Measurements from ENCODE around the gene STK10.

GRCh38 chr5:172199446-172199845, 11.4 kb upstream of the STK10 start:
- no peak for TF ChIP-seq JUND (IDR thresholded peaks at IDR 0.05; ENCODE audit: borderline replicate concordance, low read depth, low read length)
- no peak for TF ChIP-seq JUND (tag; IDR thresholded peaks at IDR 0.05; ENCODE audit: borderline replicate concordance, low read depth, low read length)
- TF ChIP-seq POLR2AphosphoS2 (IDR thresholded peaks at IDR 0.05; ENCODE audit: low read length): no peak
- no peak for TF ChIP-seq ZNF780A (CRISPR knock-in tag; IDR thresholded peaks at IDR 0.05)
- no peak for TF ChIP-seq FOXM1 (IDR thresholded peaks at IDR 0.05; ENCODE audit: low read depth)
- TF ChIP-seq FOXM1 (CRISPR knock-in tag; IDR thresholded peaks at IDR 0.05; ENCODE audit: low read depth): no peak
- TF ChIP-seq DACH1 (IDR thresholded peaks at IDR 0.05; ENCODE audit: partially characterized antibody): no peak
- no peak for TF ChIP-seq RAD21 (CRISPR knock-in tag; conservative IDR thresholded peaks at IDR 0.05 in 1 of 2, IDR thresholded peaks at IDR 0.05 in 1 of 2)
- no peak for TF ChIP-seq CEBPB (tag; IDR thresholded peaks at IDR 0.05)
- TF ChIP-seq RAD51 (IDR thresholded peaks at IDR 0.05; ENCODE audit: borderline replicate concordance, low read depth): no peak
- no peak for TF ChIP-seq USF2 (CRISPR knock-in tag; IDR thresholded peaks at IDR 0.05)
- no peak for TF ChIP-seq ZNF146 (CRISPR knock-in tag; IDR thresholded peaks at IDR 0.05; ENCODE audit: unreplicated experiment)
